Heart left ventricle (tissue), 13 donors: ENCODE results near the gene LRMDA.

Source experiments
- POLR2A ChIP-seq, 2 donors: fragments of 450-650 bp; IDR thresholded peaks; one replicate each; pipeline ENCODE4 v1.6.1; 2017; ENCODE audit warnings: antibody characterized with exemption in 2 of 2, mild to moderate bottlenecking in 2 of 2, moderate library complexity in 2 of 2
- TF ChIP-seq, protein P1 (sequence below), 12 donors: fragments of 200-600 bp; sonication (generic) in 4 of 12; IDR thresholded peaks; one replicate each; pipeline versions ENCODE4 v1.5.0 to v1.8.0; 2018 to 2022; ENCODE audit warnings: antibody characterized with exemption in 12 of 12, mild to moderate bottlenecking in 5 of 12
- donor health status: ischemic (EF 13 %, LVEDD 7.1; RV severe dilation, severe dysfunction).
- donor health status: DM: no; HTN: yes; CAD: no.
- donor health status: DM: no; HTN: no; CAD: no.
- donor health status: ischemic (EF 25% LVEDD 6.9; RV normal size, moderate dysfunction).
- donor health status: ischemic (EF 25% LVEDD 5.7; RV mildly dilated, moderate dysfunction).
- donor health status: ischemic (EF 35%, LVEDD 5.7; RV mildly dilated, moderate dysfunction).
- donor health status: nonischemic (EF 11% LVEDD 7.7; RV severe dilation, severe dysfunction).
- donor health status: DM: yes; HTN: yes; CAD: no.
- donor health status: PGD.
- donor health status: ischemic (EF 29% LVEDD 5.4; RV normal size, mild dysfunction).
- donor health status: nonischemic (EF 23%, LVEDD 6.1; RV moderate dilation, normal function).

DNA sequence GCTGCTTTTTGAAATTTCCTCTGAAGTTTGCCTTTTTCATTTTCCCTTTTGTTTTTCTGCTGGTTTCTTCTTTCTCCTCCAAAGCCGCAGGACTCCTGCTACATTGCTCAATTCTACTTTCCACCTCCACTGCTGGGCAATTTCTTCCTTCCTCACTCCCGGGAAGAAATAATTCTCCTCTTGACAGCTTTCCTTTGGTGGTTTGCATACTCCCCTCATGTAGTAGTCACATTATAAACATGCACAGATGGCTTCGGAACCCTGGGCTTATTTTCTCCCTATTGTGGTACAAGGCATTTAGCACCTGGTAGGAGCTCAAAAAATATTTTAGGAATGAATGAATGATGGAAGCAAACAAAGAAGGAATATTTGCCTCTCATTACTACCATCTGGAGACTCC is 977.2 kb downstream of the LRMDA start:
- TF ChIP-seq, protein P1, sequence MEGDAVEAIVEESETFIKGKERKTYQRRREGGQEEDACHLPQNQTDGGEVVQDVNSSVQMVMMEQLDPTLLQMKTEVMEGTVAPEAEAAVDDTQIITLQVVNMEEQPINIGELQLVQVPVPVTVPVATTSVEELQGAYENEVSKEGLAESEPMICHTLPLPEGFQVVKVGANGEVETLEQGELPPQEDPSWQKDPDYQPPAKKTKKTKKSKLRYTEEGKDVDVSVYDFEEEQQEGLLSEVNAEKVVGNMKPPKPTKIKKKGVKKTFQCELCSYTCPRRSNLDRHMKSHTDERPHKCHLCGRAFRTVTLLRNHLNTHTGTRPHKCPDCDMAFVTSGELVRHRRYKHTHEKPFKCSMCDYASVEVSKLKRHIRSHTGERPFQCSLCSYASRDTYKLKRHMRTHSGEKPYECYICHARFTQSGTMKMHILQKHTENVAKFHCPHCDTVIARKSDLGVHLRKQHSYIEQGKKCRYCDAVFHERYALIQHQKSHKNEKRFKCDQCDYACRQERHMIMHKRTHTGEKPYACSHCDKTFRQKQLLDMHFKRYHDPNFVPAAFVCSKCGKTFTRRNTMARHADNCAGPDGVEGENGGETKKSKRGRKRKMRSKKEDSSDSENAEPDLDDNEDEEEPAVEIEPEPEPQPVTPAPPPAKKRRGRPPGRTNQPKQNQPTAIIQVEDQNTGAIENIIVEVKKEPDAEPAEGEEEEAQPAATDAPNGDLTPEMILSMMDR (IDR thresholded peaks at IDR 0.05) = no peak
- no peak for TF ChIP-seq POLR2A (IDR thresholded peaks at IDR 0.05)
